Activated CD4-positive, alpha-beta T cell treated with anti-CD3 and anti-CD28 coated beads, Interleukin-10, Interleukin-2, amounts not matched to agents 100 ng/mL and 50 ng/mL, durations not matched to agents 16 hours and 8 hours (primary cell): ENCODE results near the gene EIF4E1B.
A peak's percentile ranks its signal among the peaks of the same experiment; 100 is the strongest.

Source experiments
- DNase-seq: peaks from one replicate; pipeline ENCODE4 v3.0.0-alpha.2; 2020

The EIF4E1B gene

GRCh38 chr5:176647843-176648473, 17.5 kb downstream of the EIF4E1B start:
- DNase-seq = no peak

GRCh38 chr5:176648474-176649194, 18.2 kb downstream of the EIF4E1B start:
- peak; percentile 16 for DNase-seq

- DNase-seq = no peak
Observed at GRCh38 chr5:176650354-176650884, 19.9 kb downstream of the EIF4E1B start.

- no peak for DNase-seq
Observed at GRCh38 chr5:176651472-176651980, 21.1 kb downstream of the EIF4E1B start.

GRCh38 chr5:176652136-176652535, 21.7 kb downstream of the EIF4E1B start:
- DNase-seq = no peak

- peak; percentile 81 for DNase-seq
Observed at GRCh38 chr5:176653401-176654385, 23.2 kb downstream of the EIF4E1B start.

- DNase-seq = no peak
Observed at GRCh38 chr5:176654856-176655255, 24.4 kb downstream of the EIF4E1B start.

- no peak for DNase-seq
Observed at GRCh38 chr5:176656467-176656990, 26.1 kb downstream of the EIF4E1B start.

- DNase-seq = peak; percentile 71
Observed at GRCh38 chr5:176658007-176658599, 27.6 kb downstream of the EIF4E1B start.

- peak; percentile 34 for DNase-seq
Observed at GRCh38 chr5:176658817-176659511, 28.5 kb downstream of the EIF4E1B start.

GRCh38 chr5:176659512-176659839, 29.0 kb downstream of the EIF4E1B start:
- no peak for DNase-seq

GRCh38 chr5:176659860-176660461, 29.5 kb downstream of the EIF4E1B start:
- DNase-seq = no peak

GRCh38 chr5:176660530-176660859, 30.0 kb downstream of the EIF4E1B start:
- DNase-seq = no peak

- peak; percentile 81 for DNase-seq
Observed at GRCh38 chr5:176660860-176661641, 30.6 kb downstream of the EIF4E1B start.

GRCh38 chr5:176661676-176662075, 31.2 kb downstream of the EIF4E1B start:
- DNase-seq = no peak

- DNase-seq = no peak
Observed at GRCh38 chr5:176662371-176663333, 32.2 kb downstream of the EIF4E1B start.

GRCh38 chr5:176663566-176663965, 33.1 kb downstream of the EIF4E1B start:
- no peak for DNase-seq

GRCh38 chr5:176664479-176664878, 34.0 kb downstream of the EIF4E1B start:
- no peak for DNase-seq

- DNase-seq = no peak
Observed at GRCh38 chr5:176664886-176665285, 34.4 kb downstream of the EIF4E1B start.
